Suppressor macrophage (primary cell): ENCODE results near the gene TNFSF10.

Experiments
- DNase-seq, 4 experiments: peaks; one replicate each; pipeline ENCODE4 v3.0.0-alpha.2; 2020 to 2022

Gene TNFSF10

DNA sequence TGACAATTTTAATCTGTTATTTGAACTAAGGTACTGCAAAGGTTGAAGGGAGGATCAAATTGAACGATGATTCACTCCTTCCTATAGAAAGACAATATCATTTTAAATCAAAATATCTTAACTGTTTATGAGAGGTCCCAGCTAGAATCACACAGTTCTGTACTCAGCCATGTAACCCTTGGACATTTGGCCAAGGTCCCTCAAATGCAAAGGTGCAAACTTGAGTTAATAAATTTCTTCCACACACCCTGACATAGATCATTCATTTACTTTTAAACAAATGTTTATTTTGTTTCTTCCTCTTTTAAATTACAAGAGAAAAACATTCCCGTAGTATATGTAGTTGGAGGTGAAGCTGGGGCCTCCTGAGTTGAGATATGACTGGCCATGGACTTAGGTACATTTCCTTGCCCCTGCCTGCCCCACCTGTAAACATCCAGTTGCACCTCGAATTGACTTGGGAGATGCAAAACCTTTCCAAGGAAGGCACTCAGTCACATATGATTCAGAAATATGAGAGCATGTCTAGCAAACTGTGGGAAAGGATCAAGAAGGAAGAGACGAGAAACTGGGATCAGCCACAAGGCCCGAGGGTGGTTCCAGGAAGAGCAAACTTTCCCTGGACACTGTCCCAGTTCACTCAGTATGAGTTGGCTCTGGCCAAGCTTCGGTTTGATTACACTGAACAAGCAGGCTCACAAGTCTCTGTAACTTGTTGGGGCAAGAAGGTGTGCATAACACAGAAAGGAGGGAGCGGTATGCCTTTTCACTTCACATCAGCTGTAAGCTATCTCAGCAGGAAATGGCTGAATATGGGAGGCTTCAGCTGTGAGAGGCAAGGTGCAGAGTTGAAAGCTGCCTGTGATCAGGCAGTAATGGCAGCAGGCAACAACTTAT is 6.7 kb downstream of the TNFSF10 start:
- DNase-seq, result no peak

DNA sequence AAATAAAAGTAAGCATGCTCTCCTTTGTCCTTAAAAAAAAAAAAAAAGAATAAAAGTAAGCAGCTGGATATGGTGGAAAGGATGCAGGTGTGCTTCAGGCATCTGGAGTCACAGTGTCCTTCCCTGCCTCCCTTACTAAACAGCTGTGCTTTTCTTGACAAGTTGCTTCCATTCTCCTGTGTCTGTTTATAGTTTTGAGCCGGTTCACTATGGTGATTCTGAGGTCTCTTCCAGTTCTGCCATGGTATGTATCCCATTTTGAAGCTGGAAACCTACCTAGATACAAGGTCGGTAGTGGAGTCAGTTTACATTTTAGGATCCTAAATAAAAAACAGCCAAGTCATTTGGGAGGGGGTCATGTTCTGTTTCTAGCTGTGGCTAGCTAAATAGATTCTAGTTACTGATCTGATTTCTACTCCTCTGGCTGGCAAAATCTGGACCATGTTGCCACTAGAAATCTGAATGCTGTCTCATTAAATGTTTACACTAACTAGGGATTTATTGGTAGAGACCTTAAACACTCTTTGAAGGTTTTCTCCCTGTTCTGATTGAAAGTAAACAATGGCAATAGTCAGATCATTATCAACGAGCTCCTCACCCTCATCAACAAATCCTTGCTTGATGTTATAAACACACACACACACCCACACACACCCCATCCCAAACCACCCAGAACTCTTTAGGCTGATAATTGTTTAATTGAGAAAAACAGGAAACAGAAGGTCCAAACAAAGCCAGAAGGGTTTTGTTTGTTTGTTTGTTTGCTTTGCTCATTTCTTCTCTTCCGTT is 7.9 kb downstream of the TNFSF10 start:
- no peak for DNase-seq

- DNase-seq, result no peak
These were observed 8.6 kb downstream of the TNFSF10 start for GRCh38 chr3:172514678-172515077.

- DNase-seq, result no peak
These were observed 9.7 kb downstream of the TNFSF10 start for GRCh38 chr3:172513488-172513887.

- DNase-seq, result peak; percentile 89 to 94 (median 93)
These were observed 11.2 kb downstream of the TNFSF10 start for GRCh38 chr3:172511783-172512762.

GRCh38 chr3:172506094-172506493 is 17.1 kb downstream of the TNFSF10 start:
- no peak for DNase-seq

- no peak for DNase-seq
These were observed 21.7 kb downstream of the TNFSF10 start for GRCh38 chr3:172501540-172501939.

DNA sequence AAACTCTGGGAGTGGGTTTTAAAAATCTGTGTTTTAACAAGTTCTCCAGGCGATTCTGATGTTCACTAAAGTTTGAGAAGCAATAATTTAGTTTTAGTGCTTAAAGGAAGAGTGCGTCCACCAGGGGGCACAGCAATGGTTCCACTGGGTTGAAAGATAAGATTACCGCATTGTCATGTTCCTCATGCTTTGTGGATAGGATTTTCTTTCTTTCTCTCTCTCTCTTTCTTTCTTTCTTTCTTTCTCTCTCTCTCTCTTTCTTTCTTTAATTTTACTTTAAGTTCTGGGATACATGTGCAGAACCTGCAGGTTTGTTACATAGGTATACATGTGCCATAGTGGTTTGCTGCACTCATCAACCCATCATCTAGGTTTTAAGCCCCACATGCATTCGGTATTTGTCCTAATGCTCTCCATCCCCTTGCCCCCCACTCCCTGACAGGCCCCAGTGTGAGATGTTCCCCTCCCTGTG is 33.0 kb downstream of the TNFSF10 start:
- DNase-seq, result peak; percentile 86 to 93 (median 91)

DNA sequence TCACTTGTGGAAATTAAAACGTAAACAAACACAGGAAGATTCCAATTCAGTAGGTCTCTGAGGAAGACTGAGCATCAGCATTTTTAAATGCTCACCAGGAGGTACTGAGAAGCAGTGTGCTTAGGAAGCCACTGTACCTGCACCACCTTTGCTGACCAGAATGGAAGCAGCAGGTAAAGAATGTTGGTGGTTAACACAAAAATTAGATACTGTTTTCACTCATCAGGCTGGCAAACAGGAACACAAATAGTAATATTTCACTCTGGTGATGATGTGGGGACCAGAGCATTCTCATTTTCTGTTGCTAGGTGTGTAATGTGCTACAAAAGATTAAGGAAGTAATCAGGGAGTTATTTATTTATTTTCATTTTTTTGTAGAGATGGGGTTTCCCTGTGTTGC is 45.1 kb downstream of the TNFSF10 start:
- DNase-seq, result no peak

GRCh38 chr3:172476347-172476746 is 46.9 kb downstream of the TNFSF10 start:
- DNase-seq, result peak; percentile 50 to 71 (median 62)

DNA sequence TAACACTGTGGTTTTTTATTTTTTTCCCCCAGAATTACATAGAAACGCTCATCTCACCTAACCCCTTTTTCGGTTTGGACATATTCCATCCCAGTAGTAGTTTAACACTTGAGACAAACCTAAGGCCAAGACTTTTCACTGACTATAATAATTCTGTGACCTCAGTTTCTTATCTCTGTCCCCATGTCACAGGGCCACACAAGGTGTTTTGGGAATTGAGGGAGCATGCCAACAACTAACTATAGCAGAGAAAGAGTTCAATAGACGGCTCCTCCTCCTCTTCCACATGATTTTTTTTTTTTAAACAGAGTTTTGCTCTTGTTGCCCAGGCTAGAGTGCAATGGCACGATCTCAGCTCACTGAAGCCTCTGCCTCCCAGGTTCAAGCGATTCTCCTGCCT is 47.5 kb downstream of the TNFSF10 start:
- DNase-seq, result no peak

DNA sequence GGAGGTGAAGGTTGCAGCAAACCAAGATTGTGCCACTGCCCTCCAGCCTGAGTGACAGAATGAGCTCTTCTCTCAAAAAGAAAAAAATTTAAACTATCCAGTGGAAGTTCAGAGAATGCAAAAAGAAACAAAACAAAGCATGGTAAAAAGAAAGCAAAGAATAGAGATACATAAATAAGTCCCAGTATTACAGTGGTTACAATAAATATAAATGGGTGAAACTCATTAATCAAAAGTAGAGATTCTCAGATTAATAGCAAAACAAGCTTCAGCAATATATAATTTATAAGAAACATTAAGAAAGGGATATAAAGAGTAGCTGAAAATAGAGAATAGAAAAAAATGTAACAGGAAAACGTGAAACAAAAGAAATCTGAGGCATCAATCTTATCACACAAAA is 51.3 kb downstream of the TNFSF10 start:
- no peak for DNase-seq

GRCh38 chr3:172470588-172470987 is 52.6 kb downstream of the TNFSF10 start:
- DNase-seq, result no peak

DNA sequence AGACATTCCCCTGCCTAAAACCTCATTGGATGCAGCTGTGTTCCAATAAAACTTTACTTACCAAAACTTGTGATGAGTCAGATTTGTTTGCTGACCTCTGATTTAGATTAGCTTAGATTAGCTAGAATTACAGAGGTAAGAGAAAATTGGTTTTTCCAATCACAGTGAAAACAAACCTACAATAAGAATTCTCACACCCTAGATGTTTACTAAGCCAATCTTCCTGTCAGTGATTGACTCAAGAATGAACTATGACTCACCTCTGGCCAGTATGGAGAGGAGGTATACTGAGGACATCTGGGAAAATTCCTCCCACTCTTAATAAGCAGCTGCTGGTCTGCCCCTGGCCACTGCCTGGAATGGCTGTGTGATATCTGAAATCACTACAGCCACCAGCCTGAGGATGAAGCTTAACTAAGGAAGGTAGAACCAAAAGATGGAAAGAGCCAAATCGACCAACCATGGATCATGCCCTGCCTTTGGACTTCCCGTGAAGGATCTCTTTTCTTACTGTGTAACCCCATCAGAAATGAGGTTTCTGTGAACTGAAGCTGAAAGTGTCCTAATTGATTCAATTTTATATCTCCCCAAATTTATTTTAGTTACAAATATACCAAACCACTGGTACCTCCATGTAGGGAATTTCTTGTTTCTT is 55.9 kb downstream of the TNFSF10 start:
- peak in 2 of 4 experiments; percentile 12 to 26 for DNase-seq

- no peak for DNase-seq
These were observed 56.6 kb downstream of the TNFSF10 start for GRCh38 chr3:172466553-172467130.

DNA sequence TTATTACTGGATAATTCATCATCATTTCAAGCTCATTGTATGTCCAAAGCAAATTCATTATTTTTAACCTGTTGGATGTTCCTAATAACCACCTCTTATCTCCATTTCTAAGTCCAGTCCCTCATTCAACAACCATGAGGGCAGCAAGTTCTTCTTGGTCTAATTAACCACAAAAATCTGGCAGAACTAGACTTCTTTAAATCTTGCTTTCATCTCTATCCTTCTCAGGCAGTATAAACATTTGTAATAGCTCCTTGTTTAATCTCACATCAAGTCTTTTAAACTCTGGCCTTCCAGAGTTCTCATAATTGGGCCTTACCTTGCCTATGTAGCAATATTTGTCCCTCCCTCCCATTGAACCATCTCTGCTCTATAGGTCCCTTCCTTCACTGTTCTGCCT is 57.9 kb downstream of the TNFSF10 start:
- no peak for DNase-seq

DNA sequence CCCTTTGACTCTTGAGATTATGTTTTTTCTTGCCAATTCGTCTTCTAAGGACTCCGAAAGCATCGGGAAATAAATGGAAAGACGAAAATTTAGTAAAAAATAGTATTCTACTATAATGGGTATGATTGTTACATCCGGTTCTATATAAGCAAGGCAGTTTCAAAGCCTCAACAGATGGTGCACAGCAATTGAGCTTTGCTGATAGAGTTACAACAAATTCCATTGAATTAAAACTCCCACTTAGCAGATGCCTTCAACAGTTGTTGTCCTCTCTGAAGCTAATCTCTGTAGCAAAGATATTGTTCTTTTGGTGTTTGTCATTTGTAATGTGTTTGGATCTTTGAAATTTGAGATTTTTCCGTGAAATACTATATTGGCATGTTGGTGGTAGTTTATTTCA is 58.9 kb downstream of the TNFSF10 start:
- DNase-seq, result no peak

DNA sequence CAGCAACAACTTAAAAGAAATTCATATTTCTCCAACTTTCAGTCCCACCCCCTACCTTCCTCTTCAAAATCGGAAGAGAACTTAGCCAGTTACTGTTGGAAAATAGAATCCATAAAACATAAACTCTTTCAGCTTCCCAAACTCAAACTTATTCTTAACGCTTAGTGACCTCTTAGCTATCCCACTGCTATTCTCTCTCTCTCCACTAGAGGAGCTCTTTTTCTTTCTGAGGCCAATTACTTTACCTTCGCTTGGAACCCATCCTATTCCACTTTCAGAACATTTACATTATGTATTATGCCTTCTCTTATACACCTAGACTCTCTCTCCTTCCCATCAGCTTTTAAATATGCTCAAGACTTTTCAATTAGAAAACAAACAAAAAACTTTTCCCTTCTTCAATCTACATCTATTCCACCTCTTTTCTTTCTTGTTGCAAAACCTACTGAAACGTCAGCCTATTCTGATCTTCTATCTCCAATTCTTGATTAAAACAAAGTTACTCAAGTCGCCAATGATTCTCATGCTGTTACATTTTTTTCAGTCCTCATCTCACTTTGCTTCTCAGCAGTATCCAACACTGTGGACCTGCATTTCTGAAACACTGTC is 61.6 kb downstream of the TNFSF10 start:
- DNase-seq, result peak; percentile 22 to 65 (median 43)

DNA sequence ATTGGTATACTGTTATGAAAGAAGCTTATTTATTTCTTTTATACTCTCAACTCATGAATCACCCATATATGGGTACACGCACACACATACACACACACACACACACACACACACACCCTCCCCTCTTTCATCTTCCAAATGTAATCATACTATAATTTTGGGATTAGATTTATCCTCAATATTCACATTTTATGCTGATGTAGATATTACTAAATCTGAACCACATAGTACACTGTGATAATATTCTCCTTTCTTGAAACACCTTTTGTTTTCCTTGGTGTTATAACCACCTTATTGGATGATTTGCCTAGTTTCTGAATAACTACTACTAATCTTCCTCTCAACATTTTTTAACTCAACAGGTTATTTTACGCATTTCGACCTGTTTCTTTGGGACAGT is 66.8 kb downstream of the TNFSF10 start:
- no peak for DNase-seq
